Endodermal cell (in vitro differentiated cells): ENCODE results near the gene RYK. TPM values are rescaled to one million over a fixed set of nuclear protein-coding genes. Genes with fewer than 3 reads are reported as not detected.
A peak's percentile ranks its signal among the peaks of the same experiment; 100 is the strongest.

Experiments
- DNase-seq: peaks from one replicate; pipeline ENCODE4 v3.0.0-alpha.2; 2017
- H3K27ac ChIP-seq: 2 replicates; pipeline ENCODE4 v1.5.1; 2013; ENCODE audit warnings: mild to moderate bottlenecking, low read depth, low read length, moderate library complexity
- H3K27me3 ChIP-seq: 2 replicates; pipeline ENCODE4 v1.6.1; 2013; ENCODE audit warnings: mild to moderate bottlenecking, low read length, moderate library complexity; ENCODE audit not compliant: insufficient read depth, control insufficient read depth, poor library complexity, severe bottlenecking
- H3K36me3 ChIP-seq: 2 replicates; pipeline ENCODE4 v1.7.0; 2013; ENCODE audit warnings: mild to moderate bottlenecking, low read length, moderate library complexity; ENCODE audit not compliant: control insufficient read depth, insufficient read depth
- H3K4me1 ChIP-seq: one replicate; pipeline ENCODE4 v1.7.0; 2013; ENCODE audit warnings: low read length; ENCODE audit not compliant: control insufficient read depth, insufficient read depth
- H3K4me3 ChIP-seq: 2 replicates; pipeline ENCODE4 v1.5.1; 2013; ENCODE audit warnings: mild to moderate bottlenecking, low read length, moderate library complexity
- H3K9ac ChIP-seq: 2 replicates; pipeline ENCODE4 v1.6.1; 2013; ENCODE audit warnings: mild to moderate bottlenecking, low read length, moderate library complexity; ENCODE audit not compliant: poor library complexity, severe bottlenecking; ENCODE audit errors: extremely low read depth
- H3K9me3 ChIP-seq: 2 replicates; pipeline ENCODE4 v1.6.1; 2013; ENCODE audit warnings: mild to moderate bottlenecking, low read length, moderate library complexity; ENCODE audit not compliant: control insufficient read depth
- H3K27ac Mint-ChIP-seq: 2 replicates; pipeline ENCODE4 v1.8.0; 2020; ENCODE audit warnings: mixed read lengths
- H3K27me3 Mint-ChIP-seq: 2 replicates; pipeline ENCODE4 v1.8.0; 2021; ENCODE audit warnings: mild to moderate bottlenecking, mixed read lengths; ENCODE audit not compliant: insufficient read depth
- H3K36me3 Mint-ChIP-seq: 2 replicates; pipeline ENCODE4 v1.8.0; 2020; ENCODE audit warnings: low read depth, mixed read lengths
- H3K4me1 Mint-ChIP-seq: 2 replicates; pipeline ENCODE4 v1.8.0; 2020; ENCODE audit warnings: mixed read lengths
- H3K4me3 Mint-ChIP-seq: 2 replicates; pipeline ENCODE4 v1.8.0; 2020; ENCODE audit warnings: mild to moderate bottlenecking, moderate library complexity, mixed read lengths
- H3K9me3 Mint-ChIP-seq: 2 replicates; pipeline ENCODE4 v1.8.0; 2020; ENCODE audit warnings: mild to moderate bottlenecking, mixed read lengths
- CTCF ChIP-seq: fragments of 200-600 bp; sonication (generic); conservative IDR thresholded peaks from 2 replicates; pipeline ENCODE4 v1.5.0; 2021; ENCODE audit warnings: antibody characterized with exemption, mild to moderate bottlenecking
- WGBS, 2 experiments: methylation state at CpG; one replicate each; pipeline versions ENCODE4 v1.1.5 to v1.1.7; 2013; ENCODE audit warnings: missing lambda C conversion rate in 2 of 2, mixed read lengths in 1 of 2; ENCODE audit not compliant: insufficient coverage in 1 of 2, insufficient read length in 1 of 2; 5-methylcytosine and 5-hydroxymethylcytosine counted together
- total RNA-seq, 2 donors: library from RNA; stranded (reverse); fragmentation: NEBNext Ultra II Directional in 1 of 2; extraction: Animal tissue kit (Norgen Biotek cat#: 25700) in 1 of 2; gene quantifications; 2 replicates in 1 of 2; 3 replicates in 1 of 2; pipeline ENCODE4 v1.2.1, GENCODE V29; 2021

The RYK gene
- total RNA-seq, 2 donors from 2014 or later, result 79.2 to 85.5 TPM

- Mint-ChIP-seq H3K4me3 (no peak overlapping the region), H3K27ac (no peak overlapping the region), H3K4me1 (no peaks in the 10 kb centered on the region), H3K36me3 (peaks cover 38% of the 10 kb centered on the region), H3K9me3 (peaks cover 54% of the 10 kb centered on the region), H3K27me3 (no peaks in the 10 kb centered on the region)
- Histone ChIP-seq H3K9ac (no peak overlapping the region), H3K9me3 (peaks cover 44% of the 10 kb centered on the region), H3K4me1 (no peaks in the 10 kb centered on the region), H3K27ac (no peak overlapping the region), H3K36me3 (no peaks in the 10 kb centered on the region), H3K4me3 (no peak overlapping the region), H3K27me3 (no peaks in the 10 kb centered on the region)
- peak; percentile 57 for TF ChIP-seq CTCF
- WGBS, 2 experiments, result 67 to 100% methylated on average over 1 of the region's 1 CpG
- no peak for DNase-seq
Measured at GRCh38 chr3:134126153-134126552, 124.5 kb downstream of the RYK start.

DNA sequence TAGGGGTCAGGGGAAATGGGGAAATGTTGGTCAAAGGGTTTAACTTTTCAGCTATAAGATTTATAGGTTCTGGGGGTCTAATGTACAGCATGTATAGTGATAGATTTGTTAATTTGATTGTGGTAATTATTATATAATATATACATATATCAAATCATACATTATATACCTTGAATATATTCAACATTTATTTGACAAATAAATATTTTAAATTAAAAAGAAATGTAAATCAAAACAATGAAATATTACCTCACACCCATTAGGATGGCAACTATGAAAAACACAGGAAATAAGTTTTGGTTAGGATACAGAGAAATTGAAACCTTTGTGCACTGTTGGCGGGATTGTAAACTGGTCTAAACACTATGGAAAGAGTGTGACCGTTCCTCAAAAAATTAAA lies 135.9 kb downstream of the RYK start:
- no peak overlapping the region for H3K4me3 ChIP-seq
- Mint-ChIP-seq H3K4me1 (no peaks in the 10 kb centered on the region), H3K9me3 (peaks cover 19% of the 10 kb centered on the region)

GRCh38 chr3:134111616-134112015 lies 139.0 kb downstream of the RYK start:
- no peaks in the 10 kb centered on the region for H3K36me3 Mint-ChIP-seq
- H3K27me3 Mint-ChIP-seq, result no peaks in the 10 kb centered on the region
- H3K4me1 Mint-ChIP-seq, result no peaks in the 10 kb centered on the region
- H3K9me3 Mint-ChIP-seq, result no peaks in the 10 kb centered on the region
- Histone ChIP-seq H3K27me3 (no peaks in the 10 kb centered on the region), H3K9me3 (no peaks in the 10 kb centered on the region), H3K4me1 (no peaks in the 10 kb centered on the region), H3K27ac (no peak overlapping the region), H3K36me3 (no peaks in the 10 kb centered on the region), H3K4me3 (no peak overlapping the region), H3K9ac (no peak overlapping the region)
- no peak for TF ChIP-seq CTCF
- H3K27ac Mint-ChIP-seq, result no peak overlapping the region
- WGBS, 2 experiments, result 95% methylated on average over 2 of the region's 2 CpGs; no CpG with 5 or more reads in 1 of the 2 experiments
- DNase-seq, result no peak
- H3K4me3 Mint-ChIP-seq, result no peak overlapping the region

More for the DNA sequence above, 135.9 kb downstream of the RYK start:
- no peaks in the 10 kb centered on the region for H3K36me3 Mint-ChIP-seq
- peaks cover 3% of the 10 kb centered on the region for H3K27me3 Mint-ChIP-seq
- 90% methylated on average over 2 of the region's 2 CpGs; no CpG with 5 or more reads in 1 of the 2 experiments for WGBS, 2 experiments
- Histone ChIP-seq H3K36me3 (no peaks in the 10 kb centered on the region), H3K27me3 (no peaks in the 10 kb centered on the region), H3K4me1 (no peaks in the 10 kb centered on the region), H3K9ac (no peak overlapping the region), H3K27ac (no peak overlapping the region), H3K9me3 (peaks cover 17% of the 10 kb centered on the region)
- DNase-seq, result no peak
- no peak for TF ChIP-seq CTCF
- H3K4me3 Mint-ChIP-seq, result no peak overlapping the region
- H3K27ac Mint-ChIP-seq, result no peak overlapping the region
